Mammary epithelial cell (primary cell): Measurements from ENCODE around the gene FGF14.

ENCODE experiments used
- EZH2 ChIP-seq: IDR thresholded peaks from 2 replicates; pipeline ENCODE4 v1.6.1; 2012; ENCODE audit warnings: low read length, inconsistent platforms, borderline replicate concordance
- TF ChIP-seq, protein P1 (sequence below), 2 donors: IDR thresholded peaks in 1 of 2; conservative IDR thresholded peaks in 1 of 2; 2 replicates each; pipeline ENCODE4 v1.5.1; 2011 to 2012; ENCODE audit warnings: inconsistent platforms in 2 of 2, low read length in 2 of 2, mild to moderate bottlenecking in 2 of 2, control low read depth in 1 of 2, low read depth in 1 of 2; ENCODE audit not compliant: insufficient read depth in 1 of 2; ENCODE audit errors: extremely low read depth in 1 of 2

DNA sequence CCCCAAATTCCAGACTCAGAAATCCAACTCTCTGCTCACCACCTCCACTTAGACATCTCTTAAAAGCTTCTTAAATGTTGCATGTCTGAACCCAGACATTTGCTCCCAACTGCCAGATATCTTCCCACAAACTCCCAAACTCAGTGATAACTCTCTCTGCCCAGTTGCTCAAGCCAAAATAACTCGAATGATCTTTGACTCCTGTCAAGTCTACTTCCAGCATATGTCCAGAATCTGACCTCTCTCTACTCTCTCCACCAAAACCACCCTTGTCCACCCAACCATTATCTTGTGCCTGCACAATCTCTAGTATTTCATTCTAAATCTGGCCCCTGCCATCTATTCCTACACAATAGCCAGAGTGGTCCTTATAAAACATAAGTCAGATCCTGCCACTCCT, 99.3 kb downstream of the FGF14 start:
- TF ChIP-seq, protein P1, sequence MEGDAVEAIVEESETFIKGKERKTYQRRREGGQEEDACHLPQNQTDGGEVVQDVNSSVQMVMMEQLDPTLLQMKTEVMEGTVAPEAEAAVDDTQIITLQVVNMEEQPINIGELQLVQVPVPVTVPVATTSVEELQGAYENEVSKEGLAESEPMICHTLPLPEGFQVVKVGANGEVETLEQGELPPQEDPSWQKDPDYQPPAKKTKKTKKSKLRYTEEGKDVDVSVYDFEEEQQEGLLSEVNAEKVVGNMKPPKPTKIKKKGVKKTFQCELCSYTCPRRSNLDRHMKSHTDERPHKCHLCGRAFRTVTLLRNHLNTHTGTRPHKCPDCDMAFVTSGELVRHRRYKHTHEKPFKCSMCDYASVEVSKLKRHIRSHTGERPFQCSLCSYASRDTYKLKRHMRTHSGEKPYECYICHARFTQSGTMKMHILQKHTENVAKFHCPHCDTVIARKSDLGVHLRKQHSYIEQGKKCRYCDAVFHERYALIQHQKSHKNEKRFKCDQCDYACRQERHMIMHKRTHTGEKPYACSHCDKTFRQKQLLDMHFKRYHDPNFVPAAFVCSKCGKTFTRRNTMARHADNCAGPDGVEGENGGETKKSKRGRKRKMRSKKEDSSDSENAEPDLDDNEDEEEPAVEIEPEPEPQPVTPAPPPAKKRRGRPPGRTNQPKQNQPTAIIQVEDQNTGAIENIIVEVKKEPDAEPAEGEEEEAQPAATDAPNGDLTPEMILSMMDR (conservative IDR thresholded peaks at IDR 0.05 in 1 of 2, IDR thresholded peaks at IDR 0.05 in 1 of 2; ENCODE audit: extremely low read depth in 1 of 2, insufficient read depth in 1 of 2, low read depth in 1 of 2, low read length in 2 of 2): no peak
- no peak for TF ChIP-seq EZH2
